ENCODE results near the gene DNAL1. TPM values are rescaled to one million over a fixed set of nuclear protein-coding genes. Genes with fewer than 3 reads are reported as not detected.

Gene DNAL1
- total and polyA plus RNA-seq, 2 of the 4 experiments (the other 2 are of a cell fraction): 4.5 to 5.4 TPM

DNA sequence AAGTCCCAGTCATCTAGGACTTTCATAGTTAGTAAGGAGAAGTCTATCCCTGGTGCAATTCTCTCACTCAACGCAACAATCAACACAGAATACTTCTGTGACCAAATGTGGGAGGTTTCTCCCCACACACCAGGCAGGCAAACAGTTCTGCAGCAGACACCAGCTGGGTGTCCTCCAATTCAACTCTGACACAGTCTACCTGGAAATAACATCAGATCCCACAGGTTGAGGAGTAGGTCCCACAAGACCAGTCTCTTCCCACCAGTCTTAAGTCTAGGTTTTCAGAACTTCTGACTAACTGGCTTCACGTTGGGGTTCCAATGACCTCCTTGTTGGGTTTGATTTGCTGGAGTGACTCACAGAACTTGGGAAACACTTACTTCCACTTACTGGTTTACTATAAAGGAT is 17.6 kb upstream of the DNAL1 start:
- no peak overlapping the region for H4K5ac ChIP-seq (ENCODE audit: low read depth, low read length)
- ChIA-PET CTCF (interaction anchor here (0.6 kb wide), 2 partner anchors 63 to 118 kb away, joined by 4 to 6 read pairs; no protein-coding TSS in a partner anchor), POLR2A (ENCODE audit: unreplicated experiment) (no interaction called here)
- H3K4ac ChIP-seq (ENCODE audit: low read depth, low read length): no peak overlapping the region
- H3K27me3 ChIP-seq (ENCODE audit: control insufficient read depth, insufficient read depth, low read length): peaks cover 2% of the 10 kb centered on the region
- no peak overlapping the region for H3K14ac ChIP-seq (replicated peaks; ENCODE audit: low read depth, low read length)
- no peak overlapping the region for H3K56ac ChIP-seq (ENCODE audit: extremely low read depth, insufficient read depth, low read length)
- no peaks in the 10 kb centered on the region for H3K4me1 ChIP-seq (ENCODE audit: control insufficient read depth, insufficient read depth, low read length)
- DNase-seq (no peak), ATAC-seq (ENCODE audit: low read depth) (no peak)
- H3K79me1 ChIP-seq (ENCODE audit: low read depth in 1 of 2, low read length in 2 of 2): no peaks in the 10 kb centered on the region
- no peaks in the 10 kb centered on the region for H3K36me3 ChIP-seq (ENCODE audit: control insufficient read depth, insufficient read depth, low read length)
- intact Hi-C loops (cut with micrococcal nuclease) (no loop called here), dilution Hi-C loops (cut with HindIII; ENCODE audit: low sequenced_read_pairs, unreplicated experiment) (no loop called here), in situ Hi-C loops (cut with MboI; ENCODE audit: low sequenced_read_pairs) (no loop called here)
- no peak overlapping the region for H3K27ac ChIP-seq (ENCODE audit: insufficient read depth, low read length)
- H3K9ac ChIP-seq (ENCODE audit: low read depth, low read length): no peak overlapping the region
- no peak overlapping the region for H3K4me3 ChIP-seq (ENCODE audit: insufficient read depth, low read depth, low read length)
- H2AK5ac ChIP-seq (ENCODE audit: low read depth, low read length): no peak overlapping the region
- H4K8ac ChIP-seq (ENCODE audit: low read depth in 2 of 2, low read length in 2 of 2): no peak overlapping the region
- no peak overlapping the region for H2BK5ac ChIP-seq (ENCODE audit: low read depth, low read length, poor library complexity, severe bottlenecking)
- WGBS, 2 experiments (ENCODE audit: extremely low coverage in 2 of 2, insufficient read length in 1 of 2): no CpG with 5 or more reads among the region's 2 CpGs
- H3K9me1 ChIP-seq (ENCODE audit: insufficient read depth, low read length): no peaks in the 10 kb centered on the region
- H2BK20ac ChIP-seq (ENCODE audit: low read depth, low read length): no peak overlapping the region
- H2AFZ ChIP-seq (replicated peaks; ENCODE audit: low read length, poor library complexity): no peak overlapping the region
- H2BK15ac ChIP-seq (ENCODE audit: low read depth, low read length): no peak overlapping the region
- H4K20me1 ChIP-seq (ENCODE audit: insufficient read depth, low read length): no peaks in the 10 kb centered on the region
- no peak overlapping the region for H4K91ac ChIP-seq (ENCODE audit: insufficient read depth, low read depth, low read length)
- H2AK9ac ChIP-seq (replicated peaks; ENCODE audit: low read depth, low read length, poor library complexity): no peak overlapping the region
- H3K18ac ChIP-seq (ENCODE audit: low read depth, low read length): no peak overlapping the region
- TF ChIP-seq MAZ (IDR thresholded peaks at IDR 0.05; ENCODE audit: borderline replicate concordance, low read depth, low read length): no peak
- no peak for TF ChIP-seq POLR2A (IDR thresholded peaks at IDR 0.05; ENCODE audit: low read depth, low read length)
- no peak for TF ChIP-seq MXI1 (IDR thresholded peaks at IDR 0.05; ENCODE audit: borderline replicate concordance, low read depth, low read length)
- no peak for TF ChIP-seq BHLHE40 (IDR thresholded peaks at IDR 0.05; ENCODE audit: low read depth, low read length)
- TF ChIP-seq RCOR1 (IDR thresholded peaks at IDR 0.05; ENCODE audit: insufficient replicate concordance, low read length): no peak
- TF ChIP-seq FOS (IDR thresholded peaks at IDR 0.05; ENCODE audit: low read depth, low read length): no peak
- no peak overlapping the region for H3K4me2 ChIP-seq (ENCODE audit: low read depth, low read length)
- H3K9me3 ChIP-seq (ENCODE audit: control insufficient read depth, insufficient read depth, low read length): no peaks in the 10 kb centered on the region
- H3K23ac ChIP-seq (ENCODE audit: low read depth, low read length): no peak overlapping the region
- BruUV-seq (replicated peaks): no TSS peak
- no peak overlapping the region for H2BK120ac ChIP-seq (ENCODE audit: low read depth, low read length)

Measured in IMR-90 (cell line).